Fibroblast of lung (primary cell): ENCODE results near the gene IFIT1.

Source experiments
- EZH2 ChIP-seq: IDR thresholded peaks from 2 replicates; pipeline ENCODE4 v1.5.1; 2012; ENCODE audit warnings: low read length, control low read depth, mild to moderate bottlenecking; ENCODE audit errors: missing control alignments
- TF ChIP-seq, protein P1 (sequence below), 2 donors: IDR thresholded peaks in 1 of 2; conservative IDR thresholded peaks in 1 of 2; 1 replicate in 1 of 2; 2 replicates in 1 of 2; pipeline ENCODE4 v1.5.1; 2011 to 2012; ENCODE audit warnings: low read length in 2 of 2, control low read depth in 1 of 2, inconsistent platforms in 1 of 2, low read depth in 1 of 2, mild to moderate bottlenecking in 1 of 2

DNA sequence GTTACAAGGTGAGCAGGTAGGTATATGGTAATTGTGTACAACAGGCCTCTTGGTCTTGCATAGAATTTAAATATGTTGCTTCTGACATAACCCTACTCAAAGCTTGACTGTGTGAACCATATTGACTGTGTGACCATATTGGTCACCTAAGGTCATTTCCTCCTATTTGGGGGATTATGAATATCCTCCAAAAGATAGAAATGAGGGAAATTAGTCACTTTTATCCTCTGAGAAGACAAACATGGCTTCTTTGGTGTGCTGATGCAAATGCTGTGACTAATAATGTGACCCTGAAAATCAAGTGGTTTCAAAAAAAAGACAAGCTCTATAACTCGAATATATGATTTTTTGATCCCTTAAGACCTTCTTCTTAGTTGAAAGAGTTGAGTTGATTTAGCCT, 49.9 kb downstream of the IFIT1 start:
- TF ChIP-seq, protein P1, sequence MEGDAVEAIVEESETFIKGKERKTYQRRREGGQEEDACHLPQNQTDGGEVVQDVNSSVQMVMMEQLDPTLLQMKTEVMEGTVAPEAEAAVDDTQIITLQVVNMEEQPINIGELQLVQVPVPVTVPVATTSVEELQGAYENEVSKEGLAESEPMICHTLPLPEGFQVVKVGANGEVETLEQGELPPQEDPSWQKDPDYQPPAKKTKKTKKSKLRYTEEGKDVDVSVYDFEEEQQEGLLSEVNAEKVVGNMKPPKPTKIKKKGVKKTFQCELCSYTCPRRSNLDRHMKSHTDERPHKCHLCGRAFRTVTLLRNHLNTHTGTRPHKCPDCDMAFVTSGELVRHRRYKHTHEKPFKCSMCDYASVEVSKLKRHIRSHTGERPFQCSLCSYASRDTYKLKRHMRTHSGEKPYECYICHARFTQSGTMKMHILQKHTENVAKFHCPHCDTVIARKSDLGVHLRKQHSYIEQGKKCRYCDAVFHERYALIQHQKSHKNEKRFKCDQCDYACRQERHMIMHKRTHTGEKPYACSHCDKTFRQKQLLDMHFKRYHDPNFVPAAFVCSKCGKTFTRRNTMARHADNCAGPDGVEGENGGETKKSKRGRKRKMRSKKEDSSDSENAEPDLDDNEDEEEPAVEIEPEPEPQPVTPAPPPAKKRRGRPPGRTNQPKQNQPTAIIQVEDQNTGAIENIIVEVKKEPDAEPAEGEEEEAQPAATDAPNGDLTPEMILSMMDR (conservative IDR thresholded peaks at IDR 0.05 in 1 of 2, IDR thresholded peaks at IDR 0.05 in 1 of 2; ENCODE audit: low read depth in 1 of 2, low read length in 2 of 2), result no peak
- TF ChIP-seq EZH2, result no peak
